DOHH2 (cell line): Measurements from ENCODE around the gene PIAS3.
"Not testable (repeated sequence)": the region's sequence is repeated elsewhere in the genome, so short reads cannot be mapped to it uniquely, and the experiment has no call there.

ENCODE experiments used
- H3F3A ChIP-seq: fragments of 200-600 bp; sonication (generic), shearing (Covaris generic); 2 replicates; pipeline ENCODE4 v1.6.0; 2016; ENCODE audit warnings: antibody characterized with exemption, mild to moderate bottlenecking; ENCODE audit not compliant: control insufficient read depth, insufficient read depth
- H3K27ac ChIP-seq: fragments of 200-600 bp; sonication (generic); 2 replicates; pipeline ENCODE4 v1.5.1; 2014; ENCODE audit warnings: low read depth, mild to moderate bottlenecking, low read length, moderate library complexity
- H3K27me3 ChIP-seq: fragments of 200-600 bp; sonication (generic); 2 replicates; pipeline ENCODE4 v1.6.1; 2014; ENCODE audit warnings: mild to moderate bottlenecking, low read length, mixed read lengths; ENCODE audit not compliant: control insufficient read depth
- H3K36me3 ChIP-seq: fragments of 200-600 bp; sonication (generic); 2 replicates; pipeline ENCODE4 v1.6.1; 2014; ENCODE audit warnings: mild to moderate bottlenecking, low read length, moderate library complexity, mixed read lengths; ENCODE audit not compliant: control insufficient read depth
- H3K4me1 ChIP-seq: fragments of 200-600 bp; sonication (generic); 2 replicates; pipeline ENCODE4 v1.6.1; 2014; ENCODE audit warnings: mild to moderate bottlenecking, low read length, mixed read lengths; ENCODE audit not compliant: control insufficient read depth
- H3K4me2 ChIP-seq: fragments of 200-600 bp; sonication (generic); 2 replicates; pipeline ENCODE4 v1.6.0; 2014; ENCODE audit warnings: mild to moderate bottlenecking, low read length, moderate library complexity
- H3K4me3 ChIP-seq: fragments of 200-600 bp; sonication (generic); 2 replicates; pipeline ENCODE4 v1.5.1; 2014; ENCODE audit warnings: mild to moderate bottlenecking, low read length, mixed read lengths
- H3K79me2 ChIP-seq: fragments of 200-600 bp; sonication (generic); 2 replicates; pipeline ENCODE4 v1.6.1; 2014; ENCODE audit warnings: mild to moderate bottlenecking, low read length, mixed read lengths; ENCODE audit not compliant: control insufficient read depth
- H3K9me2 ChIP-seq: fragments of 200-600 bp; sonication (generic); replicated peaks from 2 replicates; pipeline ENCODE4 v1.6.1; 2014; ENCODE audit warnings: mild to moderate bottlenecking, low read length, mixed read lengths; ENCODE audit not compliant: control insufficient read depth
- H3K9me3 ChIP-seq: fragments of 200-600 bp; sonication (generic); 2 replicates; pipeline ENCODE4 v1.6.1; 2014; ENCODE audit warnings: antibody characterized with exemption, low read length, mixed read lengths; ENCODE audit not compliant: control insufficient read depth, insufficient read depth
- H4K20me1 ChIP-seq: fragments of 200-600 bp; sonication (generic); 2 replicates; pipeline ENCODE4 v1.6.0; 2014; ENCODE audit warnings: low read depth, mild to moderate bottlenecking, antibody characterized with exemption, low read length, moderate library complexity; ENCODE audit not compliant: control insufficient read depth, insufficient read depth
- EZH2phosphoT487 ChIP-seq: fragments of 200-600 bp; sonication (generic); IDR thresholded peaks from 2 replicates; pipeline ENCODE4 v1.6.1; 2017; ENCODE audit warnings: borderline replicate concordance, mild to moderate bottlenecking, antibody characterized with exemption, low read length, moderate library complexity, mixed read lengths
- TF ChIP-seq, protein P1 (sequence below): fragments of 200-600 bp; sonication (generic); IDR thresholded peaks from one replicate; pipeline ENCODE4 v1.5.1; 2014; ENCODE audit warnings: antibody characterized with exemption, mild to moderate bottlenecking, low read depth, low read length; ENCODE audit not compliant: poor library complexity, severe bottlenecking

Gene PIAS3

DNA sequence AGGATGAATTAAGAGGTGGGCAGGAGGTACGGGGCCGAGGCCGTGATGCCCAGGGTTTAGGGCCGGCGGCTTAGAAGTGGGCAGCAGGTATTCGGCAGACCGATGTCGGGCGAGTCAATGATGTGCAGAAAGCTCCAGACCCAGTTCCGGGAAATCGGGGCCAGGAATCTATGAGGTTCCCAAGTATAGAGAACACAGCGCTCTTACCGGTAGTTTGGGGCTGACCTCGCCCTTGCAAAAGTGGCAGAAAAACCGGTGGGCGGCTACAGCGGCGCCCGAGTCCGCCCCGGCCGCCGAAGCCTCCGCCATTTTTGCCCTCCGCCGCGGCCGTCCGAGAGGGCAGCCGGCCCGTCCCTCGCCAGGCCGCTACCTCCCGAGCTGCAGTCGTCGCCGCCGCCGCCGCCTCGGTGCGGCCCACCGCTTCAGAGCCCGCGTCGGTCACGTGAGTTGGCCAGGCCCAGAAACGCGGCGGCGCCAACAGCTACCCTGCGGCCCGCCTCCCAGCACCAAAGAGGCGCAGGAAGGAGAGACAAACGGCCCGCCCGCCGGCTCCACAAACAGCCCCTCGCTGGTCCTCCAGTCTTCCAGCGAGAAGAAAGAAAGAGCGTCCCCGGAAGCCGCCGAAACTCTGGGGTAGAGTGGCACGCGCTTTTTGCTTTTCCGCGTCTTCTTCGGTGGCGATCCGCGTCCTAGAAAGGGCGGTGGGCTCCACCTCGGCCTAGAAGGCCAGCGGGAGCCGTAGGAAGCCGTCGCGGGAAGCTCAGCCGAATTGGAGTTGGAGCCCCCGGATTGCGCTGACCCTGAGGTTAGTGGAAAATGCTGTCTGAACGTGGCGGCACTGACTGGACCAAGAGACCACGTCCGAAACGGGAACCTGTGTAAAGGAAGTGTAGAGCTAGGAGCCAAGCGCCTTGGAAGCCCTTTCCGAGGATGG, 35.0 kb downstream of the PIAS3 start, which contains the start of the genes POLR3C and RNF115:
Gene POLR3C (plus strand): TSS at position 636 of the 934 bp plus-strand sequence. CDS start 1,577 bp downstream, outside the sequence.
Gene RNF115 (minus strand): TSS at position 531 of the 934 bp plus-strand sequence. CDS start 222 bp downstream, at position 309.
- H3K9me2 ChIP-seq: no peaks in the 10 kb centered on the region
- peak within 1 kb of the TSS; percentile 77 for H3K4me3 ChIP-seq
- no peak for TF ChIP-seq EZH2phosphoT487
- TF ChIP-seq, protein P1, sequence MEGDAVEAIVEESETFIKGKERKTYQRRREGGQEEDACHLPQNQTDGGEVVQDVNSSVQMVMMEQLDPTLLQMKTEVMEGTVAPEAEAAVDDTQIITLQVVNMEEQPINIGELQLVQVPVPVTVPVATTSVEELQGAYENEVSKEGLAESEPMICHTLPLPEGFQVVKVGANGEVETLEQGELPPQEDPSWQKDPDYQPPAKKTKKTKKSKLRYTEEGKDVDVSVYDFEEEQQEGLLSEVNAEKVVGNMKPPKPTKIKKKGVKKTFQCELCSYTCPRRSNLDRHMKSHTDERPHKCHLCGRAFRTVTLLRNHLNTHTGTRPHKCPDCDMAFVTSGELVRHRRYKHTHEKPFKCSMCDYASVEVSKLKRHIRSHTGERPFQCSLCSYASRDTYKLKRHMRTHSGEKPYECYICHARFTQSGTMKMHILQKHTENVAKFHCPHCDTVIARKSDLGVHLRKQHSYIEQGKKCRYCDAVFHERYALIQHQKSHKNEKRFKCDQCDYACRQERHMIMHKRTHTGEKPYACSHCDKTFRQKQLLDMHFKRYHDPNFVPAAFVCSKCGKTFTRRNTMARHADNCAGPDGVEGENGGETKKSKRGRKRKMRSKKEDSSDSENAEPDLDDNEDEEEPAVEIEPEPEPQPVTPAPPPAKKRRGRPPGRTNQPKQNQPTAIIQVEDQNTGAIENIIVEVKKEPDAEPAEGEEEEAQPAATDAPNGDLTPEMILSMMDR: no peak
- H3K27ac ChIP-seq: peak within 1 kb of the TSS; percentile 62
- peak within 1 kb of the TSS; percentile 80 for H3K4me2 ChIP-seq
- no peaks in the 10 kb centered on the region for H3K27me3 ChIP-seq
- H3K79me2 ChIP-seq: peaks cover 50% of the 10 kb centered on the region
- H3F3A ChIP-seq: no peaks in the 10 kb centered on the region
- no peaks in the 10 kb centered on the region for H3K9me3 ChIP-seq
- H3K36me3 ChIP-seq: peaks cover 35% of the 10 kb centered on the region
- peaks cover 31% of the 10 kb centered on the region for H3K4me1 ChIP-seq
- H4K20me1 ChIP-seq: peaks cover 7% of the 10 kb centered on the region; the same call in 1 of the 2 replicates

DNA sequence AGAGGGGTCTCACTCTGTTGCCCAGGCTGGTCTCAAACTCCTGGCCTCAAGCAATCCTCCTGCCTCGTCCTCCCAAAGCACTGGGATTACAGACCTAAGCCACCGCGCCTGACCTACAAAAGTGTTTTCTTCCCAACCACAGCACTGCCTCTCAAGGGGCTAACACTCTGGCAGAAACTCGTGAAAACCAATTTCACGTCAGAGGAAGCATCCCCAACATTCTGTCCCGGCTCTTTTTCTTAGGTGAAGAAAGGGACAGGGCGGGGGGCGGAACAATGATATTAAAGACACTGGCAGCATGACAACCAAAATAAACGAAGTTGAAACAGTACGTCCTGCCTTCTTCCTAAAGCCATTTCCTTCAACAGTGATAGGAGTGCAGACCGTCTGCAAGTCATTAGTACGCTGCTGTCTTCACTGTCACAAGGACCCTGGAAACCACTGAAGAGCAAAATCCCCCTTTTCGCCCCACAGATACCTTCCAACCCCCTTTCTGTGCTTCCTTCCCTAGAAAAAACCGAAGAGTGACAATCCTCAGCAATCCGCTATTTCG, 36.0 kb downstream of the PIAS3 start:
- H3K9me3 ChIP-seq, H3F3A ChIP-seq, H3K27ac ChIP-seq, H3K9me2 ChIP-seq, H4K20me1 ChIP-seq, H3K27me3 ChIP-seq, H3K4me3 ChIP-seq: not testable (repeated sequence)
- H3K4me2 ChIP-seq: peak overlapping the region; percentile 31; the same call in 1 of the 2 replicates
- H3K36me3 ChIP-seq: peaks cover 25% of the 10 kb centered on the region
- H3K4me1 ChIP-seq: peaks cover 26% of the 10 kb centered on the region
- peaks cover 52% of the 10 kb centered on the region for H3K79me2 ChIP-seq

DNA sequence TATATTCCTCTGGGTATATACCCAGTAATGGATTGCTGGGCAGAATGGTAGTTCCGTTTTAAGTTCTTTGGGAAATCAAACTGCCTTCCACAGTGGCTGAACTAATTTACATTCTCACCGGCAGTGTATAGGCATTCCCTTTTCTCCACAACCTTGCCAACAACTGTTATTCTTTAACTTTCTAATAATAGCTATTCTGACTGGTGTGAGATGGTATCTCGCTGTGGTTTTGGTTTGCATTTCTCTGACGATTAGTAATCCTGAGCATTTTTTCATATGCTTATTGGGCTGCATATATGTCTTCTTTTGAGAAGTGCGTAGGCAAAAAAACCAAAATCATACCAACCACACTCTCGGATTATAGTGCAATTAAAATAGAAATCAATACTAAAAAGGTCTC, 40.8 kb downstream of the PIAS3 start:
- H3K79me2 ChIP-seq: peaks cover 16% of the 10 kb centered on the region
- H3K27me3 ChIP-seq, H3K4me3 ChIP-seq, H3K4me2 ChIP-seq, H3K9me2 ChIP-seq, H3K36me3 ChIP-seq, H3F3A ChIP-seq, H3K9me3 ChIP-seq, H3K27ac ChIP-seq, H4K20me1 ChIP-seq, H3K4me1 ChIP-seq: not testable (repeated sequence)

GRCh38 chr1:145812977-145813810, 45.7 kb downstream of the PIAS3 start:
- H3K4me2 ChIP-seq, H3K27me3 ChIP-seq, H3K9me3 ChIP-seq, H3K27ac ChIP-seq, H3F3A ChIP-seq, H3K9me2 ChIP-seq, H3K4me3 ChIP-seq, H4K20me1 ChIP-seq, H3K36me3 ChIP-seq, H3K4me1 ChIP-seq: not testable (repeated sequence)
- peaks cover 13% of the 10 kb centered on the region for H3K79me2 ChIP-seq
